HG03064 (cell line): ENCODE data around the gene MOSPD2.

Experiments
- ATAC-seq: cut with Tn5 transposase; IDR thresholded peaks from one replicate; pipeline ENCODE4 v1.9.1; 2021; ENCODE audit warnings: low read depth; ENCODE audit not compliant: unreplicated experiment

MOSPD2 gene

GRCh38 chrX:14872851-14873675 lies at the start of gene MOSPD2, which contains the start of gene FANCB:
Gene MOSPD2 (plus strand): TSS chrX:14873421. CDS start chrX:14873529, 108 bp downstream.
Gene FANCB (minus strand): TSS chrX:14873069. CDS start chrX:14865510, 7,559 bp downstream.
- peak; percentile 97 for ATAC-seq

GRCh38 chrX:14825851-14826250 lies 47.4 kb upstream of the MOSPD2 start:
- ATAC-seq: no peak

- no peak for ATAC-seq
These were observed 46.9 kb upstream of the MOSPD2 start for GRCh38 chrX:14826319-14826718.

- ATAC-seq: no peak
These were observed 43.6 kb upstream of the MOSPD2 start for GRCh38 chrX:14829643-14830042.

GRCh38 chrX:14832151-14832550 lies 41.1 kb upstream of the MOSPD2 start:
- no peak for ATAC-seq

GRCh38 chrX:14832586-14832985 lies 40.6 kb upstream of the MOSPD2 start:
- no peak for ATAC-seq

- no peak for ATAC-seq
These were observed 36.1 kb upstream of the MOSPD2 start for GRCh38 chrX:14837155-14837554.

GRCh38 chrX:14843666-14844065 lies 29.6 kb upstream of the MOSPD2 start:
- ATAC-seq: no peak

GRCh38 chrX:14851526-14851925 lies 21.7 kb upstream of the MOSPD2 start:
- ATAC-seq: no peak

- no peak for ATAC-seq
These were observed 8.6 kb upstream of the MOSPD2 start for GRCh38 chrX:14864631-14865030.

- ATAC-seq: no peak
These were observed 8.0 kb upstream of the MOSPD2 start for GRCh38 chrX:14865201-14865600.

GRCh38 chrX:14871767-14872166 lies 1.5 kb upstream of the MOSPD2 start:
- no peak for ATAC-seq

- no peak for ATAC-seq
These were observed 866 bp upstream of the MOSPD2 start for GRCh38 chrX:14872355-14872754.

- ATAC-seq: no peak
These were observed 442 bp downstream of the MOSPD2 start for GRCh38 chrX:14873676-14874049.

- ATAC-seq: no peak
These were observed 2.4 kb downstream of the MOSPD2 start for GRCh38 chrX:14875624-14876023.

- no peak for ATAC-seq
These were observed 10.6 kb downstream of the MOSPD2 start for GRCh38 chrX:14883826-14884225.

GRCh38 chrX:14884714-14885113 lies 11.5 kb downstream of the MOSPD2 start:
- no peak for ATAC-seq

GRCh38 chrX:14886252-14886651 lies 13.0 kb downstream of the MOSPD2 start:
- ATAC-seq: no peak

GRCh38 chrX:14896273-14896672 lies 23.1 kb downstream of the MOSPD2 start:
- no peak for ATAC-seq

- no peak for ATAC-seq
These were observed 23.8 kb downstream of the MOSPD2 start for GRCh38 chrX:14897042-14897441.

- ATAC-seq: no peak
These were observed 26.4 kb downstream of the MOSPD2 start for GRCh38 chrX:14899607-14900006.

GRCh38 chrX:14902537-14902936 lies 29.3 kb downstream of the MOSPD2 start:
- ATAC-seq: no peak
